ENCODE data around the gene CD44.

CD44 gene

DNA sequence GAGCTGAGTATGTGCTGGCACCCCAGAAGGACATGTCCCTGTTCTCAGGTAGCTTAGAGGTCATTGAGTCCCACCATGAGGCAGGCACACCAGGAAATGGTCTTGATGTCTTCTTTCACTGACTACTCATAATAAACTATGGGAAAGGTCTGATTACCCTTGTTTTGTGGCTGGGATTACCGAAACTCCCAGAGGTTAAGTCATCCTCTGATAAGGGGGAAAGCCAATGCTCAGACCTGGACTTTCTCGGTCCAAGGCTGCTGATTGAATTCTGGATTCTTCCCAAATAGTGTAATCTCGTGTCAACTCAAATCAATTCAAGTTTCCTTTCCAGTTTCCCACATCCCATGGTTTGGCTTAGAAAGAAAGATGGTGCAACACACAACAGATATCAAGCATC is 3.7 kb upstream of the CD44 start:
- CTCF ChIA-PET, result interaction anchor here (1.5 kb wide), 1 partner anchor 19 kb away, joined by 3 read pairs; no protein-coding TSS in a partner anchor
- no peak for DNase-seq (ENCODE audit: extremely low spot score)
- POLR2A ChIA-PET, result no interaction called here
- TF ChIP-seq, protein P1, sequence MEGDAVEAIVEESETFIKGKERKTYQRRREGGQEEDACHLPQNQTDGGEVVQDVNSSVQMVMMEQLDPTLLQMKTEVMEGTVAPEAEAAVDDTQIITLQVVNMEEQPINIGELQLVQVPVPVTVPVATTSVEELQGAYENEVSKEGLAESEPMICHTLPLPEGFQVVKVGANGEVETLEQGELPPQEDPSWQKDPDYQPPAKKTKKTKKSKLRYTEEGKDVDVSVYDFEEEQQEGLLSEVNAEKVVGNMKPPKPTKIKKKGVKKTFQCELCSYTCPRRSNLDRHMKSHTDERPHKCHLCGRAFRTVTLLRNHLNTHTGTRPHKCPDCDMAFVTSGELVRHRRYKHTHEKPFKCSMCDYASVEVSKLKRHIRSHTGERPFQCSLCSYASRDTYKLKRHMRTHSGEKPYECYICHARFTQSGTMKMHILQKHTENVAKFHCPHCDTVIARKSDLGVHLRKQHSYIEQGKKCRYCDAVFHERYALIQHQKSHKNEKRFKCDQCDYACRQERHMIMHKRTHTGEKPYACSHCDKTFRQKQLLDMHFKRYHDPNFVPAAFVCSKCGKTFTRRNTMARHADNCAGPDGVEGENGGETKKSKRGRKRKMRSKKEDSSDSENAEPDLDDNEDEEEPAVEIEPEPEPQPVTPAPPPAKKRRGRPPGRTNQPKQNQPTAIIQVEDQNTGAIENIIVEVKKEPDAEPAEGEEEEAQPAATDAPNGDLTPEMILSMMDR (IDR thresholded peaks at IDR 0.05; ENCODE audit: control extremely low read depth, extremely low read depth, low read depth, missing control alignments), result no peak

DNA sequence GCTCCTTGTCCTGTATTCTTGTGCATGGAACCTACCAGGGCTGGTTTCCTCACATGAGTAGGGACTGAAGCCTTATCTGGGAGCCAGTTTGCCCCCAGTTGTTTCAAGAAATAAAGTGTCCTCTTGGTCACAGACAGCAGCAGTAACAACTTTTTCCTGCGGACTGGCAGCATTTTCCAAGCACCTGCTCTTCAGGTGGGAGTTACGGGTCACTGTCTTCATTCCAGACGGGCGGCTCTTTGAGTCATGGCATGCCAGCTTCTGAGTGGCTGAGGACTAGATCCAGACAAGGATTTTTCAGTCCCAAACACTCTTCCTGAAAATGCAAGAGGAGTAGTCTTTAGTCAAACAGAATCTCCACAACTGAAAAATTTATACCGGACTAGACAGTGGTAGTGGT is 2.7 kb upstream of the CD44 start:
- TF ChIP-seq, protein P1 (IDR thresholded peaks at IDR 0.05; ENCODE audit: control extremely low read depth, extremely low read depth, low read depth, missing control alignments), result no peak
- no peak for DNase-seq (ENCODE audit: extremely low spot score)
- CTCF ChIA-PET, result interaction anchor here (1.1 kb wide), 1 partner anchor 9 kb away, joined by 3 read pairs; no protein-coding TSS in a partner anchor
- POLR2A ChIA-PET, result no interaction called here

DNA sequence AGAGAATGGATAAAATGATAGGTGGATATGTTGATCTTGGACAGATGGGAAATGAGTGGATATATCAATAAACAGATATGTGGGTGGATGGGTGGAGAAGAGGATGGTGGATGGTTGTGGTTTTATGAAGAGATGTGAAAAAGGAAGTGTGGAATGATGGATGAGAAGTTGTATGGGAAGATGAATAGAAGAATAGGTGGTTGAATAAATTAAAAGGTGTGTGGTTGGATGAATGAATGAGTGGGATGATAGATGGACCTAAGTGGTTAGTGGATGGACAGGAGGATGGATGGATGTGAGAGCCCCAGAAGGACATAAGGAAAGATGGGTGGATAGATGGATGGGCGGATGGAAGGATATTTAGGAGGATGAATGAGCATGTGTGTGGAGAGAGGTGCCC is 913 bp upstream of the CD44 start:
- no peak for DNase-seq (ENCODE audit: extremely low spot score)
- TF ChIP-seq, protein P1 (IDR thresholded peaks at IDR 0.05; ENCODE audit: control extremely low read depth, extremely low read depth, low read depth, missing control alignments), result no peak
- ChIA-PET POLR2A (interaction anchor here (0.6 kb wide), 1 partner anchor 77 kb away, joined by 3 read pairs; no protein-coding TSS in a partner anchor), CTCF (interaction anchor here (1.3 kb wide), 1 partner anchor 18 kb away, joined by 3 read pairs; no protein-coding TSS in a partner anchor)

DNA sequence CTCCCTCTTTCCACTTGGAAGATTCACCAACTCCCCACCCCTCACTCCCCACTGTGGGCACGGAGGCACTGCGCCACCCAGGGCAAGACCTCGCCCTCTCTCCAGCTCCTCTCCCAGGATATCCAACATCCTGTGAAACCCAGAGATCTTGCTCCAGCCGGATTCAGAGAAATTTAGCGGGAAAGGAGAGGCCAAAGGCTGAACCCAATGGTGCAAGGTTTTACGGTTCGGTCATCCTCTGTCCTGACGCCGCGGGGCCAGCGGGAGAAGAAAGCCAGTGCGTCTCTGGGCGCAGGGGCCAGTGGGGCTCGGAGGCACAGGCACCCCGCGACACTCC is 397 bp upstream of the CD44 start:
- ChIA-PET CTCF (interaction anchor here (1.3 kb wide), 1 partner anchor 17 kb away, joined by 3 read pairs; no protein-coding TSS in a partner anchor), POLR2A (interaction anchor here (0.6 to 0.9 kb wide), 3 partner anchors 10 to 77 kb away, joined by 3 to 6 read pairs (median 3); no protein-coding TSS in a partner anchor)
- TF ChIP-seq, protein P1 (IDR thresholded peaks at IDR 0.05; ENCODE audit: control extremely low read depth, extremely low read depth, low read depth, missing control alignments), result no peak
- no peak for DNase-seq (ENCODE audit: extremely low spot score)

DNA sequence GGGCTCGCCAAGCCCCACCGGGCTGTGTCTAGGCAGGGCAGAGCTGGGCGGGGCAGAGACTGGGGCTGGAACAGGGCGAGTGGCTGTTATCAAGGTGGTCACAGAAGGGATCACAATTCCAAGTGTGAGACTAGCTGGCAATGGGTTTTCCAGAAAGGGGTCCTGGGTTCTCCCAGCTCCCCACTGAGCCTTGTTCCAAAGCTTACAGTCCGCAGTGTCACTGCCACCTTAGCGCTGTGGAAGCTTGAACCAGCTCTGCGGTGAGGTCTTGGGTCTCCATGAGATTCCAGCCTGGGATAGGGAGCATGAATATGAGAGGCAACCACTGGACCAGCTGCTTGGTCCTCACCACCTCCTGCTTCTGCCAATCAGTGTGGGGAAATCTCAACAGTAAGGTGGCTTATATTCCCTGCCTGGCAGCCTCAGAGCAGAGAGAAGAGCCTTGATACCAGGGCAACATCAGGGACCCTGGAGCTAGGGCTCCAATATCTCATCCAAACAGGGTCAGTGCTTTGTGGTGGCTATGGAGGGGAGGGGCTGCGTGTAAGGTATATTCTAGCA is 831 bp downstream of the CD44 start:
- DNase-seq (ENCODE audit: extremely low spot score), result no peak
- ChIA-PET POLR2A (interaction anchor here (0.9 to 1.0 kb wide), 2 partner anchors 8 to 13 kb away, joined by 3 read pairs; no protein-coding TSS in a partner anchor), CTCF (interaction anchor here (0.7 to 5.4 kb wide), 11 partner anchors 8 to 252 kb away, joined by 3 to 24 read pairs (median 4); no protein-coding TSS in a partner anchor)
- TF ChIP-seq, protein P1 (IDR thresholded peaks at IDR 0.05; ENCODE audit: control extremely low read depth, extremely low read depth, low read depth, missing control alignments), result no peak

DNA sequence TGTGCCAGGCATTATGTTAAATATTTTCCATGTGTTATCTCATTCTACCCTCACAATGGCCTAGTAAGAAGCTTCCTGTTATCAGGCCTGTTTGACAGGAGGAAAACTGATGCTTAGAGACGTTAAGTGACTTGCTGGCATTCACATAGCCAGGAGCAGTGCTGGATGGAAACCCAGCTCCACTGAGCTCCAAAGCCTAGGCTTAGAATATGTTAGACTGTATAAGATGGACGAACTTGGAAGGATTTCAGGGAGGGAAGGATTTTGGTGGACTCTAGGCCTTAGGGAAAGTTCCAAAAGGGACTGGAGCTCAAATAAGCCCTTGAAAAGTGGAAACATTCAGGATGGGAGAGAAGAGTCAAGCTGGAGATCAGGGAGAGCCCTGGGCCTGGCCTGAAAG is 2.1 kb downstream of the CD44 start:
- no peak for DNase-seq (ENCODE audit: extremely low spot score)
- ChIA-PET CTCF (interaction anchor here (0.7 to 5.4 kb wide), 12 partner anchors 9 to 251 kb away, joined by 3 to 24 read pairs (median 4); no protein-coding TSS in a partner anchor), POLR2A (no interaction called here)
- TF ChIP-seq, protein P1 (IDR thresholded peaks at IDR 0.05; ENCODE audit: control extremely low read depth, extremely low read depth, low read depth, missing control alignments), result no peak

Data from GM10248 (cell line).